K562 (cell line): ENCODE measurements around the gene SMAD3. TPM values are rescaled to one million over a fixed set of nuclear protein-coding genes. Genes with fewer than 3 reads are reported as not detected.

Experiments used
- ATAC-seq: fragments of 200-7000 bp; cut with Tn5 transposase; 3 replicates; pipeline ENCODE4 v1.9.1; 2020; ENCODE audit warnings: moderate library complexity
- BruUV-seq: library from RNA; stranded (reverse); fragments of 400-500 nt; replicated peaks from 2 replicates; lab custom pipeline; 2021; lab: Mats Ljungman, UMichigan
- CTCF ChIA-PET: fragments of 300-600 bp; formaldehyde crosslinking; extraction: SDS; loops from one replicate; lab custom pipeline; 2021; ENCODE audit warnings: low intra/inter-chr PET ratio; lab: Yijun Ruan, JAX
- POLR2A ChIA-PET: fragments of 300-600, 350-650 bp; sonication (Branson Sonifier 250); formaldehyde crosslinking; extraction: SDS; loops from one replicate; lab custom pipeline; 2021; ENCODE audit warnings: antibody characterized with exemption, inconsistent platforms; lab: Yijun Ruan, JAX
- DNase-seq, 4 experiments: peaks; one replicate each; pipeline versions ENCODE4 v3.0.0 to v3.0.0-alpha.2; 2011 to 2018; ENCODE audit warnings: low spot score in 3 of 4, mixed read lengths in 3 of 4; ENCODE audit errors: extremely low read depth in 1 of 4
- FAIRE-seq: peaks from 2 replicates; lab custom pipeline; 2011; peaks lifted over from hg19 to GRCh38; lab: Jason Lieb, UNC
- H2AFZ ChIP-seq: 2 replicates; pipeline ENCODE4 v1.6.0; 2011; ENCODE audit warnings: low read depth, low read length, control low read depth, inconsistent platforms
- H3K27ac ChIP-seq: fragments of 200-600 bp; 3 replicates; pipeline ENCODE4 v1.8.0; 2011; ENCODE audit warnings: low read depth, mild to moderate bottlenecking, control low read depth, inconsistent platforms, low read length, moderate library complexity, mixed read lengths; ENCODE audit errors: extremely low read depth
- H3K27me3 ChIP-seq, 2 experiments: fragments of 300-600 bp in 1 of 2; 2 replicates in 1 of 2; 3 replicates in 1 of 2; pipeline versions ENCODE4 v1.6.0 to v1.8.0; 2011; ENCODE audit warnings: inconsistent platforms in 2 of 2, low read length in 2 of 2, mild to moderate bottlenecking in 1 of 2, mixed read lengths in 1 of 2, moderate library complexity in 1 of 2; ENCODE audit not compliant: control insufficient read depth in 2 of 2, insufficient read depth in 2 of 2
- H3K36me3 ChIP-seq: fragments of 300-600 bp; 3 replicates; pipeline ENCODE4 v1.8.0; 2011; ENCODE audit warnings: mild to moderate bottlenecking, low read length, inconsistent platforms; ENCODE audit not compliant: control insufficient read depth, insufficient read depth
- H3K4me1 ChIP-seq, 2 experiments: fragments of 200-600 bp in 1 of 2; replicated peaks in 1 of 2; 2 replicates in 1 of 2; 3 replicates in 1 of 2; pipeline versions ENCODE4 v1.5.1 to v1.8.0; 2011; ENCODE audit warnings: inconsistent platforms in 2 of 2, low read length in 2 of 2, mild to moderate bottlenecking in 1 of 2, mixed read lengths in 1 of 2, moderate library complexity in 1 of 2; ENCODE audit not compliant: control insufficient read depth in 2 of 2, insufficient read depth in 2 of 2
- H3K4me2 ChIP-seq: 2 replicates; pipeline ENCODE4 v1.6.1; 2011; ENCODE audit warnings: low read length, control low read depth, inconsistent platforms, mixed read lengths; ENCODE audit not compliant: insufficient read depth
- H3K4me3 ChIP-seq: fragments of 200-600 bp; sonication (generic), shearing (Covaris generic); 2 replicates; pipeline ENCODE4 v1.5.1; 2016; ENCODE audit warnings: control low read depth, inconsistent platforms
- H3K79me2 ChIP-seq: fragments of 200-600 bp; 3 replicates; pipeline ENCODE4 v1.8.0; 2011; ENCODE audit warnings: low read length, inconsistent platforms; ENCODE audit not compliant: control insufficient read depth, insufficient read depth
- H3K9ac ChIP-seq, 2 experiments: 2 replicates each; pipeline versions ENCODE4 v1.6.0 to v1.6.1; 2011; ENCODE audit warnings: low read depth in 2 of 2, low read length in 2 of 2, control low read depth in 1 of 2, inconsistent platforms in 1 of 2, mild to moderate bottlenecking in 1 of 2, mixed read lengths in 1 of 2; ENCODE audit not compliant: insufficient read depth in 1 of 2
- H3K9me1 ChIP-seq: one replicate; pipeline ENCODE4 v1.6.0; 2011; ENCODE audit warnings: inconsistent platforms, mild to moderate bottlenecking, low read length, moderate library complexity; ENCODE audit not compliant: control insufficient read depth, insufficient read depth
- H3K9me3 ChIP-seq: replicated peaks from 2 replicates; pipeline ENCODE4 v1.5.1; 2011; ENCODE audit warnings: low read depth, low read length, inconsistent platforms; ENCODE audit not compliant: control insufficient read depth, insufficient read depth
- H4K20me1 ChIP-seq: replicated peaks from 2 replicates; pipeline ENCODE4 v1.6.1; 2011; ENCODE audit warnings: low read length, inconsistent platforms, mixed read lengths; ENCODE audit not compliant: control insufficient read depth, insufficient read depth
- ATF3 ChIP-seq, 2 experiments: fragments of 450-650 bp in 1 of 2; sonication (generic) in 1 of 2; formaldehyde crosslinking in 1 of 2; IDR thresholded peaks in 1 of 2; conservative IDR thresholded peaks in 1 of 2; 2 replicates each; pipeline versions ENCODE4 v1.6.1 to v1.8.1; 2016 to 2023; ENCODE audit warnings: mild to moderate bottlenecking in 2 of 2, moderate library complexity in 2 of 2, inconsistent platforms in 1 of 2, missing genetic modification reagents in 1 of 2
- BRF1 ChIP-seq: IDR thresholded peaks from 3 replicates; pipeline ENCODE4 v1.6.1; 2011; ENCODE audit warnings: borderline replicate concordance, mild to moderate bottlenecking; ENCODE audit not compliant: insufficient read length; ENCODE audit errors: extremely low read depth
- CTCF ChIP-seq, 3 experiments: IDR thresholded peaks in 2 of 3; conservative IDR thresholded peaks in 1 of 3; 2 replicates each; pipeline ENCODE4 v1.5.1; 2011 to 2012; ENCODE audit warnings: low read length in 3 of 3, mild to moderate bottlenecking in 3 of 3, control low read depth in 2 of 3, improper control_type of control experiment in 1 of 3, inconsistent platforms in 1 of 3, low read depth in 1 of 3, mixed read lengths in 1 of 3, moderate library complexity in 1 of 3; ENCODE audit not compliant: insufficient read depth in 2 of 3
- ETV1 ChIP-seq: fragments of 450-650 bp; conservative IDR thresholded peaks from 2 replicates; pipeline ENCODE4 v1.6.1; 2016; ENCODE audit warnings: missing genetic modification characterization, control low read depth, low read depth, missing compliant biosample characterization
- FOXA1 ChIP-seq: fragments of 450-650 bp; IDR thresholded peaks from 2 replicates; pipeline ENCODE4 v1.6.1; 2016; ENCODE audit warnings: mild to moderate bottlenecking, borderline replicate concordance
- HDAC8 ChIP-seq: fragments of 450-650 bp; IDR thresholded peaks from 2 replicates; pipeline ENCODE4 v1.6.1; 2016; ENCODE audit warnings: mild to moderate bottlenecking, missing genetic modification characterization, moderate library complexity, missing compliant biosample characterization
- HIVEP1 ChIP-seq: fragments of 250-450 bp; sonication (Bioruptor Pico); IDR thresholded peaks from 2 replicates; pipeline ENCODE4 v1.4.0; 2020; ENCODE audit warnings: mild to moderate bottlenecking
- HMGN3 ChIP-seq: IDR thresholded peaks from 2 replicates; pipeline ENCODE4 v1.6.1; 2011; ENCODE audit warnings: borderline replicate concordance, low read depth, mild to moderate bottlenecking, mixed read lengths, low read length; ENCODE audit not compliant: insufficient read length; ENCODE audit errors: extremely low read depth
- HNRNPUL1 ChIP-seq: fragments of 200-400 bp; formaldehyde crosslinking; IDR thresholded peaks from 2 replicates; pipeline ENCODE4 v1.6.1; 2017; ENCODE audit warnings: low read length
- RBM17 ChIP-seq: fragments of 200-400 bp; formaldehyde crosslinking; IDR thresholded peaks from 2 replicates; pipeline ENCODE4 v1.6.1; 2017; ENCODE audit warnings: low read depth, mild to moderate bottlenecking, low read length, borderline replicate concordance
- SMC3 ChIP-seq: conservative IDR thresholded peaks from 2 replicates; pipeline ENCODE4 v1.6.1; 2011; ENCODE audit warnings: low read depth, low read length, improper control_type of control experiment; ENCODE audit not compliant: insufficient read depth
- ZEB2 ChIP-seq: fragments of 450-650 bp; IDR thresholded peaks from 2 replicates; pipeline ENCODE4 v1.6.1; 2016
- ZFP1 ChIP-seq: fragments of 450-650 bp; formaldehyde crosslinking; IDR thresholded peaks from 2 replicates; pipeline ENCODE4 v1.4.0; 2020; ENCODE audit warnings: mild to moderate bottlenecking, mixed read lengths
- ZFP36 ChIP-seq: fragments of 150-350 bp; IDR thresholded peaks from 2 replicates; pipeline ENCODE4 v1.6.1; 2018; ENCODE audit warnings: low read length, low read depth; ENCODE audit not compliant: partially characterized antibody
- ZHX1 ChIP-seq: fragments of 150-350 bp; conservative IDR thresholded peaks from 2 replicates; pipeline ENCODE4 v1.6.1; 2014; ENCODE audit warnings: low read length
- ZNF586 ChIP-seq: fragments of 450-650 bp; formaldehyde crosslinking; conservative IDR thresholded peaks from 2 replicates; pipeline ENCODE4 v1.4.0; 2020; ENCODE audit warnings: mild to moderate bottlenecking, moderate library complexity
- WGBS: fragments of 100-300 bp; shearing (Covaris generic); methylation state at CpG from one replicate; pipeline ENCODE4 v1.1.6; 2016; ENCODE audit warnings: low coverage, mixed read lengths; ENCODE audit not compliant: insufficient coverage; ENCODE audit errors: missing lambda C conversion rate; 5-methylcytosine and 5-hydroxymethylcytosine counted together
- in situ Hi-C: fragments of 300-500 bp; cut with MboI; formaldehyde crosslinking; loops from 4 replicates; pipeline ENCODE4 v1.15.0; 2018; ENCODE audit warnings: inconsistent platforms, mixed read lengths
- intact Hi-C: fragments of 100-400 bp; cut with micrococcal nuclease; formaldehyde crosslinking; loops from 2 replicates; pipeline ENCODE4 v1.14.2; 2022
- polyA plus RNA-seq, 8 experiments: library from polyadenylated mRNA; depleted of rRNA in 4 of 8; stranded (reverse) in 5 of 8; unstranded in 3 of 8; fragments of >200 nt; fragmentation: Nextera tagmentation in 2 of 8; fragmentation: Illumina TruSeq in 1 of 8; extraction: Ambion mirVana in 2 of 8; extraction: Trizol in 1 of 8; gene quantifications; 2 replicates each; pipeline versions ENCODE4 v1.2.1 to v1.2.3, GENCODE V29; 2011 to 2014; ENCODE audit warnings: inconsistent platforms in 1 of 8, missing spikeins in 1 of 8
- total RNA-seq, 7 experiments: library from RNA; depleted of rRNA in 6 of 7; stranded (reverse); fragments of >200 nt in 6 of 7; fragmentation: Illumina TruSeq in 2 of 7; extraction: Trizol in 2 of 7; gene quantifications; 2 replicates each; pipeline versions ENCODE4 v1.2.1 to v1.2.3, GENCODE V29; 2011 to 2021; ENCODE audit warnings: low replicate concordance in 1 of 7

SMAD3 gene
- total and polyA plus RNA-seq, 9 of the 15 experiments (the other 6 are each of a cell fraction or from before 2014, with no cell fraction given), result 4.3 to 39.2 (median 11.1) TPM

- CTCF ChIA-PET, result no interaction called here
- FAIRE-seq, result peak; percentile 89
- peak; percentile 73 for ATAC-seq
- H3K27ac ChIP-seq, result peak overlapping the region; percentile 87
- peak overlapping the region; percentile 70 for H3K4me2 ChIP-seq
- peak overlapping the region; percentile 47 to 57; a peak in 3 of 4 replicates for H3K9ac ChIP-seq
- peaks cover 87% of the 10 kb centered on the region for H3K79me2 ChIP-seq
- no TSS peak for BruUV-seq
- H3K4me1 ChIP-seq, result peaks cover 15 to 69% of the 10 kb centered on the region in 2 experiments
- no peaks in the 10 kb centered on the region for H3K9me1 ChIP-seq
- WGBS, result 11% methylated on average over 13 of the region's 13 CpGs
- no peaks in the 10 kb centered on the region for H3K9me3 ChIP-seq
- H3K36me3 ChIP-seq, result peaks cover 25% of the 10 kb centered on the region; the same call in 2 of the 3 replicates
- H3K4me3 ChIP-seq, result no peak overlapping the region
- peak; percentile 66 to 85 (median 73) for DNase-seq
- in situ Hi-C loops (no loop called here), intact Hi-C loops (no loop called here)
- H4K20me1 ChIP-seq, result no peaks in the 10 kb centered on the region
- peak overlapping the region; percentile 86 for H2AFZ ChIP-seq
- POLR2A ChIA-PET, result interaction anchor here (0.6 to 1.5 kb wide), 7 partner anchors 8 to 195 kb away, joined by 3 to 11 read pairs (median 3); no protein-coding TSS in a partner anchor
- H3K27me3 ChIP-seq, result no peaks in the 10 kb centered on the region
- no peak for TF ChIP-seq FOXA1
- no peak for TF ChIP-seq HDAC8 (tag)
- no peak for TF ChIP-seq ZFP1 (CRISPR knock-in tag)
- TF ChIP-seq HIVEP1 (CRISPR knock-in tag), result no peak
- no peak for TF ChIP-seq BRF1
- peak; percentile 91 for TF ChIP-seq ATF3 (IDR thresholded peaks at IDR 0.05)
- TF ChIP-seq ATF3 (CRISPR knock-in tag; conservative IDR thresholded peaks at IDR 0.05), result peak; percentile 71
- peak in 1 of 3 experiments; percentile 5; a peak in 1 of 6 replicates for TF ChIP-seq CTCF (IDR thresholded peaks at IDR 0.05 in 2 of 3, conservative IDR thresholded peaks at IDR 0.05 in 1 of 3; ENCODE audit: insufficient read depth in 2 of 3, low read depth in 1 of 3, low read length in 3 of 3)
- no peak for TF ChIP-seq ZEB2
- no peak for TF ChIP-seq ZNF586 (CRISPR knock-in tag)
- no peak for TF ChIP-seq HNRNPUL1
- TF ChIP-seq ETV1 (tag), result no peak
- no peak for TF ChIP-seq ZFP36
- no peak for TF ChIP-seq RBM17
- TF ChIP-seq ZHX1, result no peak
- no peak for TF ChIP-seq SMC3
- TF ChIP-seq HMGN3, result no peak
Observed at GRCh38 chr15:67076147-67076843, 10.9 kb downstream of the SMAD3 start.
